SK-N-MC (cell line): Measurements from ENCODE around the gene PTPN21.

Source experiments
- EZH2 ChIP-seq: fragments of 200-600 bp; sonication (generic); IDR thresholded peaks from one replicate; pipeline ENCODE4 v1.6.1; 2017; ENCODE audit warnings: antibody characterized with exemption
- FOXP2 ChIP-seq: optimal IDR thresholded peaks from 2 replicates; pipeline ENCODE3; 2011; ENCODE audit warnings: mild to moderate bottlenecking, moderate library complexity; ENCODE audit not compliant: insufficient read depth; ENCODE audit errors: extremely low read length, control extremely low read depth
- POLR2AphosphoS5 ChIP-seq: IDR thresholded peaks from 2 replicates; pipeline ENCODE4 v1.6.1; 2012; ENCODE audit warnings: mild to moderate bottlenecking, low read depth, low read length, borderline replicate concordance

DNA sequence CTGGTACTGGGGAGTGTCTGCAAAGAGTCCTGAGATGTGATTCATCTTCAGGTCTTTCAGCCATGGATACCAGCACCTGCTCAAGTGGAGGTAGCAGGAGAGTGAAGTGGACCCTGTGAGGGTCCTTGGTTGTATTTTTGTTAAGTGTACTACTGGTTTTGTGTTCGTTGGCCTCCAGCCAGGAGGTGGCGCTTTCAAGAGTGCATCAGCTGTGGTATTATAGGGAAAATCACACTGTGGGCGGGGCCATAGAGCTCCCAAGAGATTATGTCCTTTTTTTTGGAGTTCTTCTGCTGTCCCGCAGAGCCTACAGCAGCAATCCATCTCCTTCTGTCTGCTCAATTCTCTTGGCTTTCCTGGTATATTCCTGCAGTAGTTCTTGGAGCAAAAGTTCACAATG is 102.6 kb downstream of the PTPN21 start:
- no peak for TF ChIP-seq POLR2AphosphoS5
- no peak for TF ChIP-seq EZH2
- no peak for TF ChIP-seq FOXP2
